GM06990 (cell line): ENCODE data around the gene LHFPL6.

Experiments used
- DNase-seq: peaks from one replicate; pipeline ENCODE4 v3.0.0-alpha.2; 2011; ENCODE audit not compliant: insufficient read length; ENCODE audit errors: extremely low read depth
- H3K27me3 ChIP-seq: replicated peaks from 2 replicates; pipeline ENCODE4 v1.6.0; 2011; ENCODE audit warnings: low read length; ENCODE audit not compliant: control insufficient read depth, insufficient read depth
- H3K36me3 ChIP-seq: 2 replicates; pipeline ENCODE4 v1.5.1; 2011; ENCODE audit warnings: low read length; ENCODE audit not compliant: control insufficient read depth, insufficient read depth
- H3K4me3 ChIP-seq: replicated peaks from 2 replicates; pipeline ENCODE4 v1.5.1; 2011; ENCODE audit warnings: low read depth, mild to moderate bottlenecking, control low read depth, low read length
- CTCF ChIP-seq: IDR thresholded peaks from 2 replicates; pipeline ENCODE4 v1.5.1; 2011; ENCODE audit warnings: low read length, control low read depth, mild to moderate bottlenecking, inconsistent platforms; ENCODE audit not compliant: insufficient read depth, poor library complexity, severe bottlenecking

Gene LHFPL6

DNA sequence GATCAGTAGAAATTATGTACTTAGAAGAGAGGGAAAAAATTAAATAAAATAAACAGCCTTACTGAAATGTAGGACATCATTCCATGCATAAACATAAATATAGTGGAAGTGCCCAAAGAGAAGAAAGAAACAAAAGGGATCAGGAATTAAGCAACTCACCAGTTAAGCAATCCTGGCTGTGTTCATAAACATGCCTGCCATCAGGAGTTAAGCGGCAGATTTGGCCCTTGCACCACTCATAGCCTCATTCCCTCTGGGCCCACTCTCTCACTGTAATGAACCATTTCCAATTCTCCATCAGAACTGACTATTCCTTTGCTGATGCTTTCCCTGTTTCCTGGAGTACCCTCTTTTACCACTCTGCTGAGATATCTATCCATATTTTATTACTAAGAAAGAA is 281.4 kb downstream of the LHFPL6 start:
- Histone ChIP-seq H3K4me3 (no peak overlapping the region), H3K36me3 (no peaks in the 10 kb centered on the region), H3K27me3 (no peaks in the 10 kb centered on the region)
- no peak for TF ChIP-seq CTCF
- DNase-seq, result no peak

DNA sequence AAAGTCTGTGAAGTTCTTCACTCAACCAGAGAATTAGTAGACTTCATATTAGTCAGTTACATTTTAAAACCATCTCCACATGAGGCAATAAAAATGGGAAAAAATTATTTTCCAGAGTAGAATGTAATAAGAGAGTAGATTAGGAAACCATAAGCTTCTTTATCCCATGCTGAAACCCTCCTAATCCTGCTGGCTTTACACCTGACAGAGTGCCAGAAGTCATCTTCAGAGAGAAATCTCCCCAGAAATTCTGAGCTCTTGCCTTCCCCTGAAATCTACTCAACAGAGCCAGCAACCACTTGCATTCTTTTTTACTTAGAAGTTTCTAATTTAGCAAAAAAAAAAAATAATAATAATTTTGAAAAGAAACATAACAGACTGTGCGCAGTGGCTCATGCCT is 284.8 kb downstream of the LHFPL6 start:
- Histone ChIP-seq H3K4me3 (no peak overlapping the region), H3K36me3 (no peaks in the 10 kb centered on the region), H3K27me3 (no peaks in the 10 kb centered on the region)
- no peak for TF ChIP-seq CTCF
- no peak for DNase-seq

DNA sequence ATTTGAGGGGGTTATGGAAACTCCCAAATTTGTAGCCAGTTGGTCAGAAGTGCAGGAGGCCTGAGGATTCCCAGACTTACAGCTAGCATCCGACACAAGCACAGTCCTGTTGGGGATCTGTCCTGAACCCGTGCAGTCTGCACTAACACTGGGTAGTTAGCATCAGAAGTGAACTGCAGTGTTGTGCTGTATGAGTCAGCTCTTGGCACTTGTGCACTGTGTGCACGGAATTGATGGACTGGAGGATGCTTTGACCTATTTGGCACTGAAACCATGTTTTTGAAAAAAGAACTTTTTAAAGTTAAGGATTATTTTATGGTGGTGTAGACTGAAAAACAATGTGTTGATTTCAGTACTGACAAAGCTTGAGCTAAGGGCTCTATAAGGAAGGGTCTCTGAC is 285.7 kb downstream of the LHFPL6 start:
- Histone ChIP-seq H3K27me3 (no peaks in the 10 kb centered on the region), H3K4me3 (no peak overlapping the region), H3K36me3 (no peaks in the 10 kb centered on the region)
- DNase-seq, result no peak
- no peak for TF ChIP-seq CTCF

DNA sequence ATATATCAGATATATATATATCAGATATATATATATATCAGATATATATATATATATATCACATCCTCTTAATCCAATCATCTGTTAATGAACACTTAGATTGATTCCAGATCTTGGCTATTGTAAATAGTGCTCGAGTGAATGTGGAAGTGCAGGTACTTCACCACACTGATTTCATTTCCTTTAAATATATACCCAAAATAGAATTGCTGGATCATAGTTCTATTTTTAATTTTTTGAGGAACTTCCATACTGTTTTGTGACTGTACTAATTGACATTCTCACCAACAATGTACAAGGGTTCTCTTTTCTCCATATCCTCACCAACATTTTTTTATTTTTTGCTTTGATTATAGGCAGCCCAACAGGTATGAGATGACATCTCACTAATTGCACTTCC is 287.2 kb downstream of the LHFPL6 start:
- DNase-seq, result no peak
- Histone ChIP-seq H3K4me3 (no peak overlapping the region), H3K27me3 (no peaks in the 10 kb centered on the region), H3K36me3 (no peaks in the 10 kb centered on the region)
- no peak for TF ChIP-seq CTCF

DNA sequence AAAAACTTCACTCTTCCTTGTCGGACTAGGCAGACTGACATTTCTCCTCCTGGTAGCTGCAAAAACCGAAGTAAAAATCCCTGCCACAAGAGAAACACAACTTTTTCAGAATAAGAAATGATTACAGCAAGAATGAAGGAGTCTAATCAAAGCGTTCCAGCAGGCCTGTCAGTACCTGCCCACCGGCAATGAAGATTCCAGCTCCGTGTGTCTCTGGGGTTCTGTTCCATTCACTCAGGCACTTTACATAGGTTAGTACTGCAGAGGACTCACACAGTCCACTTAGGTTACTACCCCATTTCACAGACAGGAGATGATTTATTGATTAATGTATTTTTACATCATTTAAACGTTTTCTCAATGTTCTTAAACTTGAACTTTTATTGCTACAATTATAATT is 289.3 kb downstream of the LHFPL6 start:
- Histone ChIP-seq H3K36me3 (no peaks in the 10 kb centered on the region), H3K4me3 (no peak overlapping the region), H3K27me3 (no peaks in the 10 kb centered on the region)
- DNase-seq, result no peak
- TF ChIP-seq CTCF, result no peak

DNA sequence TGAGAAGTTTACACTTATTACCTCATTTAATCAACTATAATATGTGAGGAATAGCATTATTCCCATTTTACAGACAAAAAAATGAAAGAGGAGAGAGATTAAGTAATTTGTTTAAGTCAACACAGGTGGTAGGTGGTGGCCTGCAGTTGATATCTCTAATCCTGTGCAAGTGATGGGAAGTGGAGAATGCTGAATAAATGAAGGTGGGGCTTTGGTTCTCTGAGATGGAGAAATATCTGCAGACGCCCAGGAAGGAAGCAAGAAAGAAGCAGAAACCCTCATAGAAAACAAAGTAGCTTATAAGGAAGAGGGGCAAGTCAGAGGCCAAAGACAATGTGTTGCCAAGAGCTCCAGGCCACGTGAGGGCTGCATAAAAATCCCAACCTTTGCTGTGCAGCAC is 290.4 kb downstream of the LHFPL6 start:
- Histone ChIP-seq H3K4me3 (no peak overlapping the region), H3K36me3 (no peaks in the 10 kb centered on the region), H3K27me3 (no peaks in the 10 kb centered on the region)
- TF ChIP-seq CTCF, result no peak
- no peak for DNase-seq
